Kidney epithelial cell (primary cell): ENCODE data around the gene MMP11. TPM values are rescaled to one million over a fixed set of nuclear protein-coding genes. Genes with fewer than 3 reads are reported as not detected.

ENCODE experiments used
- DNase-seq: peaks from one replicate; pipeline ENCODE4 v3.0.0-alpha.2; 2010; ENCODE audit warnings: low read depth
- H3K27me3 ChIP-seq: 2 replicates; pipeline ENCODE4 v1.6.0; 2011; ENCODE audit warnings: low read length; ENCODE audit not compliant: control insufficient read depth, insufficient read depth
- H3K36me3 ChIP-seq: 2 replicates; pipeline ENCODE4 v1.5.1; 2011; ENCODE audit warnings: low read length; ENCODE audit not compliant: control insufficient read depth, insufficient read depth
- H3K4me3 ChIP-seq: 2 replicates; pipeline ENCODE4 v1.5.1; 2011; ENCODE audit warnings: low read depth, mild to moderate bottlenecking, control low read depth, low read length
- total RNA-seq: library from RNA; depleted of rRNA; stranded (reverse); fragments of >200 nt; gene quantifications from 2 replicates; pipeline ENCODE4 v1.2.3, GENCODE V29; 2015
- TF ChIP-seq, protein P1 (sequence below): IDR thresholded peaks from 2 replicates; pipeline ENCODE4 v1.5.1; 2011; ENCODE audit warnings: mild to moderate bottlenecking, moderate library complexity, low read length, control low read depth, inconsistent platforms; ENCODE audit not compliant: insufficient read depth, poor library complexity, severe bottlenecking

MMP11 gene
- total RNA-seq, 1 donor from 2014 or later: 41.9 TPM

DNA sequence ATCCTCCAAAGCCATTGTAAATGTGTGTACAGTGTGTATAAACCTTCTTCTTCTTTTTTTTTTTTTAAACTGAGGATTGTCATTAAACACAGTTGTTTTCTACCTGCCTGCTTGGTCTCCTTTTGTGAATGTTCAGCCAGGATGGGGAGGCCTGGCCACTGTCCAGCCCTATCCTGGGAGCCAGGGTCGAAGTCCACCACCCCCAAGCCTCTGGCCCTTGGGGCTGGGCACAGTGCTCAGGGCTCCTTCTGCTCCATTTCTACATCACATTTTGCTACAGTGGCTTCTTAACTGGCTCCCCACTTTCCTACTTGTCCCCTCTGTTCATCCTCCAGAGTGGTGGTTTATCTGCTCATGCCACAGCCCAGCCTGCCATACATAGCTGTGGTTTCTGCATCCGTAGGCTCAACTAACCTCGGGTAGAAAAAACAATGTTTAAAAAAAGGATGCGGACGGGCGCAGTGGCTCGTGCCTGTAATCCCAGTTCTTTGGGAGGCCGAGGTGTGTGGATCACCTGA, 11.6 kb downstream of the MMP11 start:
- Histone ChIP-seq H3K27me3 (no peaks in the 10 kb centered on the region), H3K36me3 (no peaks in the 10 kb centered on the region), H3K4me3 (no peak overlapping the region)
- no peak for DNase-seq
- TF ChIP-seq, protein P1, sequence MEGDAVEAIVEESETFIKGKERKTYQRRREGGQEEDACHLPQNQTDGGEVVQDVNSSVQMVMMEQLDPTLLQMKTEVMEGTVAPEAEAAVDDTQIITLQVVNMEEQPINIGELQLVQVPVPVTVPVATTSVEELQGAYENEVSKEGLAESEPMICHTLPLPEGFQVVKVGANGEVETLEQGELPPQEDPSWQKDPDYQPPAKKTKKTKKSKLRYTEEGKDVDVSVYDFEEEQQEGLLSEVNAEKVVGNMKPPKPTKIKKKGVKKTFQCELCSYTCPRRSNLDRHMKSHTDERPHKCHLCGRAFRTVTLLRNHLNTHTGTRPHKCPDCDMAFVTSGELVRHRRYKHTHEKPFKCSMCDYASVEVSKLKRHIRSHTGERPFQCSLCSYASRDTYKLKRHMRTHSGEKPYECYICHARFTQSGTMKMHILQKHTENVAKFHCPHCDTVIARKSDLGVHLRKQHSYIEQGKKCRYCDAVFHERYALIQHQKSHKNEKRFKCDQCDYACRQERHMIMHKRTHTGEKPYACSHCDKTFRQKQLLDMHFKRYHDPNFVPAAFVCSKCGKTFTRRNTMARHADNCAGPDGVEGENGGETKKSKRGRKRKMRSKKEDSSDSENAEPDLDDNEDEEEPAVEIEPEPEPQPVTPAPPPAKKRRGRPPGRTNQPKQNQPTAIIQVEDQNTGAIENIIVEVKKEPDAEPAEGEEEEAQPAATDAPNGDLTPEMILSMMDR: no peak

DNA sequence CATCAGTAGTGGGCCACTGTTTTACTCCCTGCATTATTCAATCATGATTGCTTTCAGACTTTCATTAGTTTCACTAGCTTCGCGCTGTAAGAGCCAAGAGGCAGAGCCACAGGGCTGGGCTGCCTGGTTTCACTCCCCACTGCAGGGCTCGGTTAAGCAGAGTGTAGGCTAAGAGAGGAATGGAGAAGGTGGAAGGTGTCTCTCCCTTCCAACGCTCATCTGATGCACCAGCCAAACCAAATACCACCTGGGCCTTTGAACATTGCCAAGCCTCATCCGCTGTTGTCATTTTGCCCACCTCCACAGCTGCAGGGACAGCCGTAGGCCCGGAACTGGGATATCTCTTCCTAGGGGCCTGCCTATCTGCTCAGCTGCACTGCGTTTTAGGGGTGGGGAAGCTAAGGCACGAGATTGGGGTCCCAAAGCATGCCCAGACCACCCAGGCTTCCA, 13.6 kb downstream of the MMP11 start:
- Histone ChIP-seq H3K36me3 (no peaks in the 10 kb centered on the region), H3K4me3 (peak overlapping the region; percentile 84), H3K27me3 (no peaks in the 10 kb centered on the region)
- TF ChIP-seq, protein P1: no peak
- no peak for DNase-seq

DNA sequence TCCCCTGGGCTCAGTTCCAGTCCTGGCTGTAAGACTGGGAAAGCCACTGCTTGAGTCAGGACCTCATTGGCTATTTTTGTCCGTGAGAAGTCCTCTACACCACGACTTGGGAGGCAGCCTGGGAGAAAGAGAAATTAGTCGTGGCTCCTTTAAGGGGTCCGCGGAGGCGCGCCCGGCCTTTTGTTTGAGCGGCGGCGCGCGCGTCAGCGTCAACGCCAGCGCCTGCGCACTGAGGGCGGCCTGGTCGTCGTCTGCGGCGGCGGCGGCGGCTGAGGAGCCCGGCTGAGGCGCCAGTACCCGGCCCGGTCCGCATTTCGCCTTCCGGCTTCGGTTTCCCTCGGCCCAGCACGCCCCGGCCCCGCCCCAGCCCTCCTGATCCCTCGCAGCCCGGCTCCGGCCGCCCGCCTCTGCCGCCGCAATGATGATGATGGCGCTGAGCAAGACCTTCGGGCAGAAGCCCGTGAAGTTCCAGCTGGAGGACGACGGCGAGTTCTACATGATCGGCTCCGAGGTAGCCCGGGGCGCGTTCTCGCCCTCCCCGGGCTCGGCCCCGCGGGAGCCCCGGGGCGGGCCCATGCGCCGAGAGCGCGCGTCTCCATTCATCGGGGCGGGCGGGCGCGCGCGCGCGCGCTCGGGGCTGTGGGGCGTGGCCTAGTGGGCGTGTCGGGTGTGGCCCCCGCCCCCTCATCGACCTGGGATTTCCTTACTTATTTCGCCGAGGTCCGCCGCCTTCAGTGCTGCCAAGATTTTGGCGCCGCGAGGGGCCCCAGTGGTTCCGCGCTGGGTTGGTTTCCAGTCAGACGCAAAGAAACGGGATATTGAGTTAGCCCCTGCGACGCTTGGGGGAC, 14.3 kb downstream of the MMP11 start, which contains the start of gene SMARCB1:
SMARCB1 (plus strand) TSS at position 215 of the 848 bp plus-strand sequence; CDS start at position 419, 204 bp downstream.
- TF ChIP-seq, protein P1: no peak
- peaks cover 2% of the 10 kb centered on the region for H3K36me3 ChIP-seq
- H3K27me3 ChIP-seq: no peaks in the 10 kb centered on the region
- DNase-seq: no peak
- H3K4me3 ChIP-seq: peak within 1 kb of the TSS; percentile 84

DNA sequence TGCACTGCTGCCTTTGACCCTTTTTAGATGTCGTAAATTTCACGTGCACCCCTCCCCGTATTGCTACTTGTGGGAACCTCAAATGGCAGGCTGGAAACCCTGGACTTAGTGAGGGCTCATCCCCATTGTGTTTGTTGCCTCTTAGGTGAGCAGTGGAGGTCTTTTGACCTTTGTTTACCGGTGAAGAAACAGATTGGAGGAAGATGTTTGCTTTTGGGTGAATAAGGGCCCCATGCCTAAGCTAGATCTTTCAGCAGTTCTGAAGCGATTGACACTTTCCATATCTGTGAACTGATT, 14.9 kb downstream of the MMP11 start:
- peak overlapping the region; percentile 84 for H3K4me3 ChIP-seq
- H3K36me3 ChIP-seq: peaks cover 2% of the 10 kb centered on the region
- DNase-seq: no peak
- TF ChIP-seq, protein P1: no peak
- H3K27me3 ChIP-seq: no peaks in the 10 kb centered on the region

DNA sequence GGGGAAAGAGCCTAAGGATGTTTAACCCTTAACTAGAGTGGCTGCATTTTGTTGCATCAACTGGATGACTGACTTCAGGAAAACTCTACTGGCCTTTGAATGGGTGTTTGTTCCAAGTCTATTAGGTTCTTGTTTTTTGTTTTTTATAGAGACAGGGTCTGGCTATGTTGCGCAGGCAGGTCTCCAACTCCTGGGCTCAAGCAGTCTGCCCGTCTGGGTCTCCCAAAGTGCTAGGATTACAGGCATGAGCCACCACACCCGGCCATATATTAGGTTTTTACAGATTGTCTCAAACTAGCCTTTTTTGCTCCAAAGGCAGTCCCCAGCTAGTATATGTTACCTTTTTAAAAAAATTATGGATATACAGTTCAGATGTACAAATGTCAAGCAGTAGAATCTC, 15.3 kb downstream of the MMP11 start:
- peaks cover 2% of the 10 kb centered on the region for H3K36me3 ChIP-seq
- no peak for DNase-seq
- TF ChIP-seq, protein P1: no peak
- no peaks in the 10 kb centered on the region for H3K27me3 ChIP-seq
- peak overlapping the region; percentile 84 for H3K4me3 ChIP-seq
